Spleen (tissue), 7 donors: ENCODE measurements around the gene SLC43A1.

ENCODE experiments used
- CTCF ChIP-seq, 11 experiments: fragments of 200-600 bp in 7 of 11; fragments of 450-650 bp in 4 of 11; sonication (generic) in 4 of 11; IDR thresholded peaks in 8 of 11; conservative IDR thresholded peaks in 3 of 11; 1 replicate in 7 of 11; 2 replicates in 4 of 11; pipeline versions ENCODE4 v1.4.0 to v1.8.0; 2016 to 2021; ENCODE audit warnings: antibody characterized with exemption in 11 of 11, inconsistent platforms in 4 of 11, mild to moderate bottlenecking in 1 of 11
- POLR2A ChIP-seq, 3 donors: fragments of 450-650 bp; IDR thresholded peaks; one replicate each; pipeline ENCODE4 v1.5.1; 2017; ENCODE audit warnings: antibody characterized with exemption in 3 of 3, mild to moderate bottlenecking in 1 of 3
- donor health status: DM: no; HTN: no; CAD: no; lungs with moderate emphysema.
- donor health status: DM: no; HTN: no; CAD: no.
- donor health status: DM: no; HTN: no; CAD: no.

GRCh38 chr11:57500515-57500914 is 15.0 kb downstream of the SLC43A1 start:
- TF ChIP-seq CTCF (IDR thresholded peaks at IDR 0.05 in 8 of 11, conservative IDR thresholded peaks at IDR 0.05 in 3 of 11) (no peak), POLR2A (IDR thresholded peaks at IDR 0.05) (no peak)
